GM12892 (cell line): Measurements from ENCODE around the gene GALNT12.

Source experiments
- POLR2A ChIP-seq: IDR thresholded peaks from 2 replicates; pipeline ENCODE4 v1.6.1; 2011; ENCODE audit warnings: low read depth, low read length, control low read depth
- POLR2AphosphoS5 ChIP-seq: IDR thresholded peaks from 2 replicates; pipeline ENCODE4 v1.6.1; 2011; ENCODE audit warnings: low read depth, low read length, control low read depth

DNA sequence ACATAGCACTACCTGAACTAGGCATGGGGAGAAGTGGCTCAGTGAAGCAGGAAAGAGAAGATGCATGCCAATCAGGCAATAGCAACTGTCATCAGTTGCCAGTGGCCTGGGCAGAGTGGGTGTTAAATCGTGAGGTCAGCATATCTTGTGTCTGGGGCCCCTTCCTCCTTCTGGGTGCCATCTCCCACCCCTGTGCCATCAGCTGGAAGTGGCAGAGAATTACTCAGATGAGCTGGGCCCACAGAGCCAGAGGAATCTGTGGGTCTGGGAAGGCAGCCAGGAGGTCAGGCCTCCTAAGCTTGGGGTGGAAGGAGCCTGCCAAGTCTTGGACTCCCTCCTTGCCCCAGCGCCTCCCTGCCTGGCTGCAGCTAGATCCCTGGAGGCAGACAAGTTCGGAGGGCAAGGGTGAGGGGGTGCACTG lies 66.5 kb downstream of the GALNT12 start:
- no peak for TF ChIP-seq POLR2A
- no peak for TF ChIP-seq POLR2AphosphoS5
